ENCODE results near the gene BACH2.
"Not testable (repeated sequence)": the region's sequence is repeated elsewhere in the genome, so short reads cannot be mapped to it uniquely, and the experiment has no call there.

Gene BACH2

GRCh38 chr6:90127595-90127994 lies 169.0 kb downstream of the BACH2 start:
- no peak for DNase-seq (ENCODE audit: low spot score)

GRCh38 chr6:90126839-90127238 lies 169.8 kb downstream of the BACH2 start:
- no peak for DNase-seq (ENCODE audit: low spot score)

GRCh38 chr6:90126181-90126580 lies 170.5 kb downstream of the BACH2 start:
- no peak for DNase-seq (ENCODE audit: low spot score)

DNA sequence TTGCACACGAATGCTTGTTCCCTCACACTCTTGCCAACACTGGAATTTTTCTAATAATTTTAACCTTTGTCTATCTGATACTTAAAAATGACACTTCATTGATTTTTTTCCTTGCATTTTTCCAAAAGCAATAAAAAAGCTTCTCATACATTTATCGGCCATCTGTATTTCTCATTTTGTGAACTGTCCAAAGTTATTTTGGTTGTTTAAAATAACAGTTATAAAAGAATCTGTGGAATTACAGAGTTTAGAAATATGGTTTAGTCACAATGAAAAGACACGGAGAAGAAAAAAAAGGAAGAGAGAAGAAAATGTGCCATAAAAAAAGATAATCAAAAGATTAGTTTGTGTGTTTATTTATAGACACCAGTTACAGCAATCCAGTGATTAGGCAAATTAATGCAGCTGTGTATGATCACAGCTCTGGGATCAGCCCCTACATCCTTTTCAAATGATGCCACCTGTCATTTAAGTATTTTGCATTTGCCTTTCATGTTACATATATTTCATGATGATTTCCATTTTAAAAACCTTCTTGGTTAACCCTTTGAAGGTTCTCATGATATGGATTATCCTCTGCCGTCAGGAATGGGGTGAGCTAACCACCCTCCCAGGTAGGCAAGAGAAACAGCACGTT lies 171.7 kb downstream of the BACH2 start:
- no peak for DNase-seq (ENCODE audit: low spot score)

- DNase-seq (ENCODE audit: low spot score), result no peak
Observed at GRCh38 chr6:90123831-90124230, 172.8 kb downstream of the BACH2 start.

GRCh38 chr6:90121982-90122381 lies 174.7 kb downstream of the BACH2 start:
- no peak for DNase-seq (ENCODE audit: low spot score)

DNA sequence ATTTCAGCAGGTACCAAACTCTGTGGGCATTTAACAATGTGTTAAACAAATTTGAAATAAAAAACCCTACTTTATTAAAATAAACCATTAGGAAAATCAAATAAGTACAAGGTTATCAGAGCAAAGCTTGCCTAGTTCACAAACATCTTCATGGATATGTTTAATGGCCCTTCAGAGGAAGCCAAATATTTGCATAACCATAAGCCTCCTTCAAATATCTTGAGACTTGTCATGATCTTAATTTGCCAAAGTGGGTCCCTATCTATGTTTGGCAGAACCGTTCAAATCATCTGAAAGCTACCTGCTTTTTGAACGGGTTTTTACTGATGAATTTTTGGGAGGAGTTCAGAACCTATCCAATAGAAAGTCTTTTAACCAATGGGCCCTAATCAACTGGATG lies 176.3 kb downstream of the BACH2 start:
- DNase-seq (ENCODE audit: low spot score), result no peak

DNA sequence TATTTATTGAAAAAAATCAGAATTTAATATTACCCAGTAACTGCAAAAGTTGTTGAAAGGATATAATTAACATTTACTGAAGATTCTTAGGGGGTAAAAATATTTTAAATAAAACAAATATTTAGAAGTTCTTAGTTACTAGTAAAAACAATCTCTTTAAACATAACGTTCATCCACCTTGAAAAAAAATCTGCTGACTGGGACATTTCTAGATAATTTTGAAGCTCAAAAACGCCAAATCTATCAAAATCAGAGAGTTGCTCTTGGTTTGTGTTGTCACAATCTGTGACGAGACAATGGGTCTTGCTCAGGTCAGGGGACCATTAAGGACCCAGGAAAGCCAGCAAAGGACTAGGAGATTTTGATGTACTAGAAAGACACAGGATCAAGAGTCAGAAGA lies 177.0 kb downstream of the BACH2 start:
- DNase-seq (ENCODE audit: low spot score), result no peak

GRCh38 chr6:90118581-90118980 lies 178.1 kb downstream of the BACH2 start:
- DNase-seq (ENCODE audit: low spot score), result no peak

DNA sequence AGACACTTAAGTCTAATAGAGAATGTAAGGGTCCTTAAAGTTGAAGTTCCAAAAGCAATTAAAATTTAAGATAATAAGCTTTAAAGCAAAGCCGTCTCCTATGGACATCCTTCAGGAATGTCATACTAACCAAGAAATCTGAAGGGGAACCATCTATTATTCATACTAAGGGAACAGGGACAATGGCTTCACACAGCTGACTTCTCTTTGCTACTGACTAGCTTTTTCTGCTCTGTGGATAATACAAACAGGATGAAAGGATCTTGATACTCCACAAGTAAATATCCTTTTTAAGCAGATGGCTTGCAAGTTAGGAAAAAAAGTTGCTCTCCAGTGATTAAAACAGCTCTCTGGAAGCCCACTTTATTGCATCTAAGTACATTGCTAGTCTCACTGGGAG lies 178.6 kb downstream of the BACH2 start:
- no peak for DNase-seq (ENCODE audit: low spot score)

- not testable (repeated sequence) for DNase-seq (ENCODE audit: low spot score)
Observed at GRCh38 chr6:90116126-90116525, 180.5 kb downstream of the BACH2 start.

DNA sequence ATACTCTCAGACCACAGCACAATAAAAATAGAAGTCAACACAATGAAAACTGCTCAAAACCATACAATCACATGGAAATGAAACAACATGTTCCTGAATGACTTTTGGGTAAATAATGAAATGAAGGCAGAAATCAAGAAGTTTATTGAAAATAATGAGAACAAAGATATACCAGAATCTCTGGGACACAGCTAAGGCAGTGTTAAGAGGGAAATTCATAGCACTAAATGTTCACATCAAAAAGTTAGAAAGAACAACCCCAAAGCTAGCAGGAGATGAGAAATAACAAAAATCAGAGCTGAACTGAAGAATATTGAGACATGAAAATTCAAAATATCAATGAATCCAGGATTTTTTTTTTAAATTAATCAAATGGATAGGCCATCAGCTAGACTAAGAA lies 183.3 kb downstream of the BACH2 start:
- DNase-seq (ENCODE audit: low spot score), result no peak

DNA sequence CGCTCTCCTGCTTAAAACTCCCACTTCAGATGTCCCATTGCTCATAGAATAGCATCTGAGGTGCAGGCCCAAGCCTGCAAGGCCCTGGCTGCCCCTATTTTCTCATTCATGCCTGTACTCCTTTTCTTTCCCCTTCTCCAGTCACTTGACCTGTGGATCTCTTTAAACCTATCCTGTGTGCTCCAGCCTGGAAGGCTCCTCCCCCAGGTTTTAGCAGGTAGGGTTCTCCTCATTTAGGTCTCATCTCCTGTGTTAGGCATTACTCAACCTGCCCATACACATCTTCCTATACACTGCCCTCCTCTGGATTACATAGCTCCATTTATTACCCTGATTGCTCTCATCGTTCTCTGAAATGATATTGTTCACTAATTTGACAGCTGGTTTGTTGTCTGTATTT lies 185.3 kb downstream of the BACH2 start:
- no peak for DNase-seq (ENCODE audit: low spot score)

- DNase-seq (ENCODE audit: low spot score), result no peak
Observed at GRCh38 chr6:90110971-90111370, 185.7 kb downstream of the BACH2 start.

GRCh38 chr6:90109141-90109540 lies 187.5 kb downstream of the BACH2 start:
- no peak for DNase-seq (ENCODE audit: low spot score)

- no peak for DNase-seq (ENCODE audit: low spot score)
Observed at GRCh38 chr6:90107771-90108282, 188.8 kb downstream of the BACH2 start.

- no peak for DNase-seq (ENCODE audit: low spot score)
Observed at GRCh38 chr6:90107371-90107770, 189.3 kb downstream of the BACH2 start.

DNA sequence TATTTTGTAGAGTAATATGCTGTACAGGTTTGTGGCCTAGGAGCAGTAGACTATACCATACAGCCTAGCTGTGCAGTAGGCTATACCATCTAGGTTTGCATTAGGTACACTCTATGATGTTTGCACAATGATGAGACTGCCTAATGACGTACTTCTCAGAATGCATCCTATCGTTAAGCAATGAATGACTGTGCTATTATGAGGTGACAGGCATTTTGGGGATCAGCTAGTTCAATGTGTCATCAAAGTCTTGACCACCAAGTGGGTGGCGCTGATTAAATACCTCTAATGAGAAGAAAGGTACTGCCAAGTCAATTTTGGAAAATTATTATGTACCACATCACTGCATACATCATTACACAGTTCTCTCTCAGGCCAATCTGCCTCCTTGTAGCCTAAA lies 190.2 kb downstream of the BACH2 start:
- no peak for DNase-seq (ENCODE audit: low spot score)

DNA sequence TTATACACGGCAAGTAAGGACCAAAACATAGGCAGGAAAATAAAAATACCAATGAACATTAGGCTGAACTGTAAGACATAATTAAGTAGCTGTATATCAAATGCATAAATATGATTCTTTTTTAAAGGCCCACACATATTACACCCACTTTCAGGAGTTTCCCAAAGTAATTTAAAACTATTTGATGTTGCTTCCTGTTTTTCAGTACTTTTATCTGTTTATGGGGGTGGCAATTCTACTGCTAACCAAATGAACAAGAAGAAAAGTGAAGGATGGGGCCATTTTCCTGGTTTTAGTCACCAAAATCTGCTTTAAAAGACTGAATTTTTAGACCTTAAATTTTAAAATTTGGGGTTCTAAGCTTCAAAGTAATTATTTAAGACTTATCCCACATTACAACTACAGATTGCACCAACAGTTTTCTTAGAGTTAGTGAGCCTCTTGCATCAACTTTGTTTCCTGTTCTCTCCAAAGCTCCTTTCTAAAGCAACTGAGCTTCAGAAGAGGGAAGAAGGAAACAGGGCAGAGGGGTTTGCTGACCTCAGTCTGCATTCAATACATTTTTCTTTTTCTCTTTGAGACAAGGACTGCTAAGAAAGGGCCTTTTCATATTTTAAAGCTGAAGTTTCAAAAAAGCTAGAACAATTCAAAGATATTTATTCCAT lies 191.0 kb downstream of the BACH2 start:
- no peak for DNase-seq (ENCODE audit: low spot score)

DNA sequence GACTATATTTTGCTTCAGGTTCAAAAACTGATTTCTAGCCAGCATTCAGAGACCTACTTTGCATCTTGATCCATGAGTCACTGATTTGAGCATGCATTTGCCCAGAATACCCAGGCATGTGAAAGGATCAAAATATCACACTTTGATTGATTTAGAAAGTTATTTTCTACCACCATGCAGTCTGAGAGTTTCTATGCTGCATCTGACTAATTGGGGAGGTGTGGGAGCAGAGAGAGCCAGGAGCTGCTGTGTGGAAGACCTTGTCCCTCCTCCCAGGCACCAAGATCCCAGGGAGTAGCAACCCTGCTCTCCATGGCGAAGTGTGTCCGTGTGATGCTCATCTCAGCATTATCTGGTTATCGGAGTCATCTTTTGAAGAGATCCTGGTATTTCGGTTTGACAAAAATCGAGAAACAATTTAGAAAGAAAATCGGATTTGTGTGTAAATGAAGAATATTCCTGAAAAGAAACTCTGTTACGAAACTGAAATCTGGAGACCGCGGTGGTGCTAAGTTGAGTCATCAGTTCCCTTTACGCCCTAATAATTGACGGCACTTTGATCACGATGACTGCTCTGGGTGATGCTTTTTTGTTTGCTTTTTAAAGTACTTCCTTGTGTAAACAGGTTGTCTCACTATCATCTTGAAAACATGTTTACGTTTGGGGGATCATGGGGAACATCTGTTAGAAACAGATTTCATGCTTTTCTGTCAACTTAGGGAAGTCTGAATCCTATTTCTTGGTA lies 193.4 kb downstream of the BACH2 start:
- DNase-seq (ENCODE audit: low spot score), result no peak

DNA sequence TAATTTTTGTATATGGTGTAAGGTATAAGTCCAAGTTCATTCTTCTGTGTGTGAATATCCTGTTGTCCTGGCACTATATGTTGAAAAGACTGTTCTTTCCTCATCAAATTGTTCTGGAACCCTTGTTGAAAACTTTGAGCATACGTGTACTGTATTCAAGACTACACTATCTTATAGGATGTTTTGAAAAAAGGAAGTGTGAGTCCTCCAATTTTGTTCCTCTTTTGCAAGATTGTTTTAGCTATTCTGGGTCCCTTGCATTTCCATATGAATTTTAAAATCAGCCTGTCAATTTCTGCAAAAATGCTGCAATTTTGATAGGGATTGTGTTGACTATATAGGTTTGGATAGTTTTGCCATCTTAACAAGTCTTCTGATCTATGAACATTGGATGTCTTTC lies 195.2 kb downstream of the BACH2 start:
- no peak for DNase-seq (ENCODE audit: low spot score)

- DNase-seq (ENCODE audit: low spot score), result no peak
Observed at GRCh38 chr6:90100059-90100665, 196.5 kb downstream of the BACH2 start.

Data from SK-N-DZ (cell line).